Type B pancreatic cell (in vitro differentiated cells): ENCODE measurements around the gene SART3. TPM values are rescaled to one million over a fixed set of nuclear protein-coding genes. Genes with fewer than 3 reads are reported as not detected.
A peak's percentile ranks its signal among the peaks of the same experiment; 100 is the strongest.

Experiments
- DNase-seq: peaks from one replicate; pipeline ENCODE4 v3.0.0; 2021; ENCODE audit warnings: mixed read lengths; ENCODE audit not compliant: unreplicated experiment; ENCODE audit errors: extremely low spot score
- H3K27ac Mint-ChIP-seq: 2 replicates; pipeline ENCODE4 v1.8.0; 2021; ENCODE audit warnings: mild to moderate bottlenecking, mixed read lengths
- H3K27me3 Mint-ChIP-seq: 2 replicates; pipeline ENCODE4 v1.8.0; 2021; ENCODE audit warnings: mixed read lengths
- H3K36me3 Mint-ChIP-seq: 2 replicates; pipeline ENCODE4 v1.8.0; 2021; ENCODE audit warnings: mixed read lengths
- H3K4me1 Mint-ChIP-seq: one replicate; pipeline ENCODE4 v1.8.0; 2021; ENCODE audit warnings: mixed read lengths; ENCODE audit not compliant: unreplicated experiment
- H3K4me3 Mint-ChIP-seq: 2 replicates; pipeline ENCODE4 v1.8.0; 2021; ENCODE audit warnings: mild to moderate bottlenecking, mixed read lengths
- H3K9me3 Mint-ChIP-seq: 2 replicates; pipeline ENCODE4 v1.8.0; 2021; ENCODE audit warnings: mixed read lengths
- CTCF ChIP-seq: fragments of 200-600 bp; sonication (generic); conservative IDR thresholded peaks from 2 replicates; pipeline ENCODE4 v1.5.0; 2021; ENCODE audit warnings: antibody characterized with exemption, mild to moderate bottlenecking
- total RNA-seq: library from RNA; stranded (reverse); gene quantifications from 2 replicates; pipeline ENCODE4 v1.2.1, GENCODE V29; 2021; ENCODE audit warnings: low replicate concordance

SART3 gene
- total RNA-seq, 1 donor from 2014 or later: 72.6 TPM

GRCh38 chr12:108526482-108527165 lies 34.3 kb downstream of the SART3 start:
- Mint-ChIP-seq H3K27me3 (no peaks in the 10 kb centered on the region), H3K4me3 (no peak overlapping the region), H3K9me3 (no peaks in the 10 kb centered on the region), H3K4me1 (no peaks in the 10 kb centered on the region), H3K27ac (no peak overlapping the region), H3K36me3 (peaks cover 40% of the 10 kb centered on the region)
- TF ChIP-seq CTCF: peak; percentile 36
- no peak for DNase-seq

GRCh38 chr12:108525681-108526080 lies 35.3 kb downstream of the SART3 start:
- no peak for TF ChIP-seq CTCF
- no peak overlapping the region for H3K27ac Mint-ChIP-seq
- no peak overlapping the region for H3K4me3 Mint-ChIP-seq
- no peaks in the 10 kb centered on the region for H3K9me3 Mint-ChIP-seq
- no peak for DNase-seq
- no peaks in the 10 kb centered on the region for H3K27me3 Mint-ChIP-seq
- peaks cover 38% of the 10 kb centered on the region for H3K36me3 Mint-ChIP-seq
- H3K4me1 Mint-ChIP-seq: no peaks in the 10 kb centered on the region

- peaks cover 37% of the 10 kb centered on the region for H3K36me3 Mint-ChIP-seq
- no peak overlapping the region for H3K27ac Mint-ChIP-seq
- TF ChIP-seq CTCF: no peak
- no peaks in the 10 kb centered on the region for H3K9me3 Mint-ChIP-seq
- no peak for DNase-seq
- H3K4me3 Mint-ChIP-seq: no peak overlapping the region
- H3K4me1 Mint-ChIP-seq: no peaks in the 10 kb centered on the region
- H3K27me3 Mint-ChIP-seq: no peaks in the 10 kb centered on the region
Measured at GRCh38 chr12:108523365-108523764, 37.6 kb downstream of the SART3 start.

- Mint-ChIP-seq H3K9me3 (no peaks in the 10 kb centered on the region), H3K4me3 (no peak overlapping the region), H3K4me1 (no peaks in the 10 kb centered on the region), H3K27ac (no peak overlapping the region), H3K27me3 (no peaks in the 10 kb centered on the region), H3K36me3 (peaks cover 27% of the 10 kb centered on the region)
- no peak for DNase-seq
- TF ChIP-seq CTCF: peak; percentile 24
Measured at GRCh38 chr12:108519558-108519957, 41.4 kb downstream of the SART3 start.

- Mint-ChIP-seq H3K27ac (no peak overlapping the region), H3K9me3 (no peaks in the 10 kb centered on the region), H3K4me3 (no peak overlapping the region), H3K36me3 (peaks cover 27% of the 10 kb centered on the region), H3K4me1 (no peaks in the 10 kb centered on the region), H3K27me3 (no peaks in the 10 kb centered on the region)
- no peak for DNase-seq
- TF ChIP-seq CTCF: no peak
Measured at GRCh38 chr12:108518716-108519496, 42.1 kb downstream of the SART3 start.
